ENCODE measurements around the gene PEA15. TPM values are rescaled to one million over a fixed set of nuclear protein-coding genes. Genes with fewer than 3 reads are reported as not detected.

PEA15 gene
- total RNA-seq, 1 experiment from 2014 or later: 56.3 TPM

GRCh38 chr1:160257411-160258015, 52.3 kb downstream of the PEA15 start:
- no peak overlapping the region for H3K4me3 Mint-ChIP-seq
- H3K27ac Mint-ChIP-seq: peak overlapping the region; percentile 43; the same call in 1 of the 2 replicates
- DNase-seq (ENCODE audit: low spot score): no peak
- peaks cover 30% of the 10 kb centered on the region for H3K4me1 Mint-ChIP-seq
- CTCF ChIA-PET: interaction anchor here (0.6 to 1.1 kb wide), 6 partner anchors 34 to 212 kb away, joined by 3 to 5 read pairs (median 3); no protein-coding TSS in a partner anchor
- ATAC-seq: no peak
- no peaks in the 10 kb centered on the region for H3K27me3 Mint-ChIP-seq (ENCODE audit: low read depth)
- H3K9me3 Mint-ChIP-seq: no peaks in the 10 kb centered on the region
- POLR2A ChIA-PET: no interaction called here
- TF ChIP-seq, protein P1, sequence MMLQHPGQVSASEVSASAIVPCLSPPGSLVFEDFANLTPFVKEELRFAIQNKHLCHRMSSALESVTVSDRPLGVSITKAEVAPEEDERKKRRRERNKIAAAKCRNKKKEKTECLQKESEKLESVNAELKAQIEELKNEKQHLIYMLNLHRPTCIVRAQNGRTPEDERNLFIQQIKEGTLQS (CRISPR knock-in tag; conservative IDR thresholded peaks at IDR 0.05): no peak
- TF ChIP-seq ELF4 (CRISPR knock-in tag; IDR thresholded peaks at IDR 0.05; ENCODE audit: low read depth) (no peak), TCF7 (CRISPR knock-in tag; IDR thresholded peaks at IDR 0.05; ENCODE audit: low read depth) (no peak), ZBTB43 (CRISPR knock-in tag; IDR thresholded peaks at IDR 0.05) (no peak), ARID4B (CRISPR knock-in tag; IDR thresholded peaks at IDR 0.05; ENCODE audit: borderline replicate concordance) (no peak), IRF2 (CRISPR knock-in tag; IDR thresholded peaks at IDR 0.05; ENCODE audit: borderline replicate concordance, low read depth) (no peak)
- peaks cover 10% of the 10 kb centered on the region for H3K36me3 Mint-ChIP-seq

GRCh38 chr1:160258177-160258798, 53.1 kb downstream of the PEA15 start:
- CTCF ChIA-PET: interaction anchor here (1.1 kb wide), 1 partner anchor 155 kb away, joined by 3 read pairs; no protein-coding TSS in a partner anchor
- Mint-ChIP-seq H3K27ac (no peak overlapping the region), H3K36me3 (peaks cover 6% of the 10 kb centered on the region), H3K27me3 (ENCODE audit: low read depth) (no peaks in the 10 kb centered on the region), H3K4me1 (peaks cover 32% of the 10 kb centered on the region), H3K9me3 (no peaks in the 10 kb centered on the region), H3K4me3 (no peak overlapping the region)
- TF ChIP-seq GTF2I (CRISPR knock-in tag; conservative IDR thresholded peaks at IDR 0.05) (no peak), RORB (CRISPR knock-in tag; IDR thresholded peaks at IDR 0.05) (no peak), ZNF121 (CRISPR knock-in tag; IDR thresholded peaks at IDR 0.05) (no peak), NR3C1 (CRISPR knock-in tag; conservative IDR thresholded peaks at IDR 0.05; ENCODE audit: low read depth) (no peak), ETV6 (CRISPR knock-in tag; IDR thresholded peaks at IDR 0.05) (no peak), ZBTB43 (CRISPR knock-in tag; IDR thresholded peaks at IDR 0.05) (no peak)
- TF ChIP-seq, protein P2, sequence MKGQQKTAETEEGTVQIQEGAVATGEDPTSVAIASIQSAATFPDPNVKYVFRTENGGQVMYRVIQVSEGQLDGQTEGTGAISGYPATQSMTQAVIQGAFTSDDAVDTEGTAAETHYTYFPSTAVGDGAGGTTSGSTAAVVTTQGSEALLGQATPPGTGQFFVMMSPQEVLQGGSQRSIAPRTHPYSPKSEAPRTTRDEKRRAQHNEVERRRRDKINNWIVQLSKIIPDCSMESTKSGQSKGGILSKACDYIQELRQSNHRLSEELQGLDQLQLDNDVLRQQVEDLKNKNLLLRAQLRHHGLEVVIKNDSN (CRISPR knock-in tag; IDR thresholded peaks at IDR 0.05): no peak
- no peak for ATAC-seq
- no peak for DNase-seq (ENCODE audit: low spot score)
- POLR2A ChIA-PET: interaction anchor here (0.5 kb wide), 1 partner anchor 10 kb away, joined by 5 read pairs; no protein-coding TSS in a partner anchor
